GM21576 (cell line): ENCODE data around the gene ALG12.
"Not testable (repeated sequence)": the region's sequence is repeated elsewhere in the genome, so short reads cannot be mapped to it uniquely, and the experiment has no call there.

Experiments used
- ATAC-seq: cut with Tn5 transposase; IDR thresholded peaks from one replicate; pipeline ENCODE4 v1.9.1; 2021; ENCODE audit warnings: mild to moderate bottlenecking, moderate library complexity; ENCODE audit not compliant: unreplicated experiment

ALG12 gene

DNA sequence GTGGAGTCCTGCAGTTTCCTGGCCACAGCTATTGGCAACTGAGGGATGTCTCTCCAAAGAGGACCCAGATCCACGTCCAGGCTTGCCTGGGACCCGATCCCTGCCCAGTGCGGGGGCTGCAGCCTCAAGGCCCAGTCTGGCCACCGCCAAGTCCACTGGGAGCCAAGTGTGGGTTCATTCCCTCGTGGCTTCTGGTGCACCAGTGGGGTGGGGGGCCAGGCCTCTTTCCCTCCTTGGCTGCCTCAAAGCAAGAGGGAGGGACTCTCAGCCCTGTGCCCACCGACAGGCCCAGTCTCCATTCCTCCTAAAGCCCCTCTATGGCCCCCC, 29.0 kb upstream of the ALG12 start:
- ATAC-seq, result no peak

DNA sequence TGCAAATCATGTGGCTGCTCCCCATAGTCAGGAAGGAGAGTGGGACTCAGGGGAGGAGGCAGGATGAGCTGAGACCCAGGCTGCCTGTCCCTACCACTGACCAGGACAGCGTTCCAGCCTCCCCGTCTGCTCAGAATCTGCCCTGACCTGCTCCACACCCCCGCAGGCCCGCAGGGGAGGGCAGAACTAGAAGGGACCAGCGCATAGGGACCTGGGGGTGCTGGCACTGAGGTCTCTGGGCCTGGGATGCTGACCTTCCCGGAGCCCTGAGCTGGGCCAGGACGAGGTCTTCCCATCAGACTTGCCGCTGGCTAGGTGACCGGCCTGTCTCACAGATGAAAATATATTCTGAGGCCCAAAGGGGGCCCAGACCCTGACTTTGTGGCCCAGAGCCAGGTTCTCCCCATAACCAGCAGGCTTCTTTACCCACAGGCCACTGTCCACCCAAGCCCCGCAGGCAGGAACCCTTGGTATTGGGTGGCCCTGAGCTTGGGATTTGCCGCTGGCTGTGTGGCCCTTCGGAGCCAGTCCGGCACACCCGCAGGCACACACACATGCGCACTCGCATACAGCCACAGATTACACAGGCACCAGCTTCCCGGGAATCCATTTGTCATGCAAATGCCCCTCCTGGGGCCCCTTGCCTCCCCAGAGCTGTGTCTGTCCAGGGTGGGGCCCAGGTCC, 28.5 kb upstream of the ALG12 start:
- no peak for ATAC-seq

DNA sequence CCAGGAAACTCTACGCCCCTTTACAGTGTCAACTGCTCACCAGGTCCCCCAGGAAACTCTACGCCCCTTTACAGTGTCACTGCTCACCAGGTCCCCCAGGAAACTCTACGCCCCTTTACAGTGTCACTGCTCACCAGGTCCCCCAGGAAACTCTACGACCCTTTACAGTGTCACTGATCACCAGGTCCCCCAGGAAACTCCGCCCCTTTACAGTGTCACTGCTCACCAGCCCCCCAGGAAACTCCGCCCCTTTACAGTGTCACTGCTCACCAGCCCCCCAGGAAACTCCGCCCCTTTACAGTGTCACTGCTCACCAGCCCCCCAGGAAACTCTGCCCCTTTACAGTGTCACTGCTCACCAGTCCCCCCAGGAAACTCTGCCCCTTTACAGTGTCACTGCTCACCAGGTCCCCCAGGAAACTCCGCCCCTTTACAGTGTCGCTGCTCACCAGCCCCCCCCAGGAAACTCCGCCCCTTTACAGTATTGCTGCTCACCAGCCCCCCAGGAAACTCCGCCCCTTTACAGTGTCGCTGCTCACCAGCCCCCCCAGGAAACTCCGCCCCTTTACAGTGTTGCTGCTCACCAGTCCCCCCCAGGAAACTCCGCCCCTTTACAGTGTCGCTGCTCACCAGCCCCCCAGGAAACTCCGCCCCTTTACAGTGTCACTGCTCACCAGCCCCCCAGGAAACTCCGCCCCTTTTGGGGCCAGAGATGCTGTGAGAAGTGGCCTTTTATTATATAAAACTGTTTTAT, 27.0 kb upstream of the ALG12 start:
- ATAC-seq, result not testable (repeated sequence)

DNA sequence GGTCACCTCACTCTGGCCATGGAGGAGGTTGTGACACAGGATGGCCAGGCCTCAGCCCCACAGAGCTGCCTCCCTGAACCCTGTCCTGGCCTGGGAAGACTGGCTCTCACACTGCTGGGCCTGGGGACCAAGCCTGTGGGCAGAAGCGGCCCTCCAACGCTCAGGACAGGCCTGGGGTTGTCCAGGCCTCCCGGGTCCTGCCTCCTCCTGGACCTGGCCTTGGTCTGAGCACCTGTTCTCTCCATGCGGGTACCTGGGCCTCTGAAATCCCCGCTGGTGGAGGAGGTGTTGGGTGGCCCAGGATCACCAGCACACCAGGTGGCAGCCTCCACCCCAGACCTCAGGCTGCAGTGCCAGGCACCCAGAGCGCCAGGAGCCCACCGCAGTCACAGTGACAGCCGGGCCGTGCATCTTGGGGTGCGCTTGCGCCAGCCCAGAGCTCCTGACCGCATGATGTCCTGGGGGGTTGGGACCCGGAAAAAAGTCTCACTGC, 26.2 kb upstream of the ALG12 start:
- ATAC-seq, result no peak

DNA sequence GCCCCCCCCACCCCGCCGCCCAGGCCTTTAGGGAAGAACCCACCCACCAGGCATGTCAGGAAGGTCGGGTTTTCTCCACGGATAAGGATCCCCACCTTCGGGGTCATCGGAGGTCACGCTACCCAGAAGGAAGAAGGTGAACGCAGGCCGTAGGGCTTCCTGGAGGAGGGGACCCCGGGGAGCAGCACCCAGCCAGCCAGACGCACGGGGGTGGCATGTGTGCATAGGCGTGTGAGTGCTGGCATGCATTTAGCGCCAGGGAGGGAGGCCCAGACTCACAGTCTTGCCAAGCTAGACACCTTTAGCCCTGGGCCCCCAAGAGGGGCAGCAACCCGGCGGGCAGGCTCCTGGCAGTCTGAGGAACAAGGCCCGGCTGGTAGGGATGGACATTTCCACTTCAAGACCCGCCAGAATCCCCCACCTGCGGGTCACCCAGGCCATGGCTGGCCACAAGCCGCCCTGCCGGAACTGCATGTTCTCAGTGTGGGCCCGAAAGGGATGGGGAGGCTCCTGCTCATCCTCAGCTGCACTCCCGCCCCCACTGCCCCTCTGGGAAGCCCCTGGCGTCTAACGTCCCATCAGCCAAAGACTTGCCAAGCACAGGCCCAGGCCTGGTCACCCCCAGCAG, 25.6 kb upstream of the ALG12 start:
- no peak for ATAC-seq

DNA sequence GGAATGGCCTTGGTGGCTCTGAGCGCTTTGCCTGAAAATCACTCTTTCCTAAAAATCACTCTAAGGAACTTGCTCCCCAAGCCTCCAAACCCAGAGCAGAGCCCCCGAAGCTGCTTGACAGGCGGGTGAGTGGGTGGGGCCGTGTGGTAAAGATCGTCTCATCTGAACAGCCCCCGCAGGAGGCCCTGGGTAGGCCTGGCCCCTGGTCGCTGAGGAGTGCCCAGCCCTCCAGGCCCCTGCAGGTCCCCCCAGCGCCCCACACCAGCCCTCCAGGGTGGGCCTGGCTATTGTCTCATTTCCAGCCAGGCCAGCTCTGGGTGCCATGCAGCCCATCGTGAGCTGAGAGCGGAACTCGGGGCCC, 25.1 kb upstream of the ALG12 start:
- no peak for ATAC-seq

DNA sequence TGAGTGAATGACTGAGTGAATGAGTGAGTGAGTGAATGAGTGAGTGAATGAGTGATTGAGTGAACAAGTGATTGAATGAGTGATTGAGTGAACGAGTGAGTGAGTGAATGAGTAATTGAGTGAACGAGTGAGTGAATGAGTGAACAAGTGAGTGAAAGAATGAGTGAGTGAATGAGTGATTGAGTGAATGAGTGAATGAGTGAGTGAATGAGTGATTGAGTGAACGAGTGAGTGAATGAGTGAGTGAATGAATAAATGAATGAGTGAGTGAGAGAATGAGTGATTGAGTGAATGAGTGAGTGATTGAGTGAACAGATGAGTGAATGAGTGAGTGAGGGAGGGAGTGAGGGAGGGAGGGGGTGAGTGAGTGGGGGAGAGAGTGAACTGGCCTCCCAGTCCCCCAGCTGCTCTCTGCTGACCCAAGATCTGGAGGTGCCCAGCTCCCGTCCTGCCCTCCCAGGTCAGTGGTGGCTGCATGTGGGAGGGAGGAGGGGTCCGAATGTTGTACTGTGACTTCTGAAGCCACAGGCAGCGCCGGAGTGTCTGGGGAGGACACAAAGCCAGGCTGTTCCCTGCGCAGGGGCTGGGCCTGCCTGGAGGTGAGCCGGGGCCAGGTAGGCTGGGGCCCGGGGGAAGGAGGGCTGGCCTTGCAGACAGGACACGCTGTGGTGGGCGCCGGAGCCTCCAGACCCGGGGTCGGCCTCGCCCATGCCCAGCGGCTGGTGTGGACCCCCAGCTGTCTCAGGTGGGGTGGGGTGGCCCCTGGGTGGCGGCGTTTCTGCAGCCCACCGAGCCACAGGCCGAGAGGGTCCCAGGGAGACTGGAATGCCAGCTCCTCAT, 24.5 kb upstream of the ALG12 start:
- ATAC-seq, result no peak

DNA sequence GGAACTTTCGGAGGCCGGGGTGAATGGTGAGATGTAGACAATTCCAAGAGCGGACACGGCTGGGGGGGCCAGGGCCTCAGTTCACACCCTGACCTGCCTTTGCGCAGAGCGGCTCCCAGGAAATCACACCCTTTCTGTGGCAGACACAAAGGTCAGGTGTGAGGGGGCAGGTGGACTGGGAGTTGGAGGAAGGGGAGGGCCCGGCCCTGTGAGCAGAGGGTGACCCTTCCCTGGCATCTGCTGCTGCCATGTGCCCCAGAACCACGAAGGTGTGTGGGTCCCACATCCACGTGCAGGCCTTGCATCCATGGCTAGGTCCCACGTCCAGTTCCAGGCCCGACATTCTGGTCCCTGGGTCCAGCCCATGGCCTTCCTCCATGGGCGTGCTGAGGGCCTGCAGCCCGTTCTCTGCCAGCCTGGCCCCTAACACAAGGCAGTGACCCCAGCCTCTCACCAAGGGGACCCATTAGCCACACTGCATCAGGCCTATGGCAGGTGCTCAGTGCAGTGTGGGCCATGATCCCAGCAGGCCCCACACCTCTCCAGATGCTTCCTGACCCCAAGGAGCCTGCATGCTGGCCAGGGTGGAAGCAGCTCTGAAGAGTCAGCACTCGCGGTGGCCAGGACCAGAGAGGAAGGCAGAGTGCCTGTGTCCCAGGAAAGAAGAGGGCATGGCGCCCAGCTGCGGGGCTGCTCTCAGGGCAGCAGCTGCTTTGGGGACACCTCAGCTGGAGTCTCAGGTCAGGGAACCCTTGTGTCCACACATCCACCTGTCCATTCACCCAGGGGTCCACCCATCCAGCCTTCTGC, 23.5 kb upstream of the ALG12 start:
- ATAC-seq, result no peak

DNA sequence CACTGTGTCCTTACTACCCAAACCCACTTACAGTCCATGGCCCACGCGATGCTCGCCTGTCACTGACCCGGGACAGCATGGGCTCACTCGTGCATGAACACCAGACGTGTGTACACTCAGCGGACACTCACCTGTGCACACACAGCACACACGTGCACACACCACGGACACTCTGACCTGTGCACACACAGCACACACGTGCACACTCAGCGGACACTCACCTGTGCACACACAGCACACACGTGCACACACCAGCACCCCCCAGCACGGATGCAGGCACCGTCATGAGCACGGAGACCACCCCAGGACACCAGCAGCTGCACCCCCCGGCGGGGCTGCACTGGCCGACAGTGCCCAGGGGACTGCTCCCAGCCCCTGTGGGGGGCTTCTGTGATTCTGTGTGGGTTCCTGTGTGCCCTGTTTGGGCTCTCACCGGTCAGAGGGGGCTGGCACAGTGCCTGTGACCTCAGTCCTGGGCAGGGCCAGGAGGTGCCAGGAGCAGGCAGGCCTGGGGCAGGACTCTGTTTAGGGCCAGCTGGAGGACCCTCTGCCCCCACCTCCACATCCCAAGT, 20.4 kb upstream of the ALG12 start:
- no peak for ATAC-seq

DNA sequence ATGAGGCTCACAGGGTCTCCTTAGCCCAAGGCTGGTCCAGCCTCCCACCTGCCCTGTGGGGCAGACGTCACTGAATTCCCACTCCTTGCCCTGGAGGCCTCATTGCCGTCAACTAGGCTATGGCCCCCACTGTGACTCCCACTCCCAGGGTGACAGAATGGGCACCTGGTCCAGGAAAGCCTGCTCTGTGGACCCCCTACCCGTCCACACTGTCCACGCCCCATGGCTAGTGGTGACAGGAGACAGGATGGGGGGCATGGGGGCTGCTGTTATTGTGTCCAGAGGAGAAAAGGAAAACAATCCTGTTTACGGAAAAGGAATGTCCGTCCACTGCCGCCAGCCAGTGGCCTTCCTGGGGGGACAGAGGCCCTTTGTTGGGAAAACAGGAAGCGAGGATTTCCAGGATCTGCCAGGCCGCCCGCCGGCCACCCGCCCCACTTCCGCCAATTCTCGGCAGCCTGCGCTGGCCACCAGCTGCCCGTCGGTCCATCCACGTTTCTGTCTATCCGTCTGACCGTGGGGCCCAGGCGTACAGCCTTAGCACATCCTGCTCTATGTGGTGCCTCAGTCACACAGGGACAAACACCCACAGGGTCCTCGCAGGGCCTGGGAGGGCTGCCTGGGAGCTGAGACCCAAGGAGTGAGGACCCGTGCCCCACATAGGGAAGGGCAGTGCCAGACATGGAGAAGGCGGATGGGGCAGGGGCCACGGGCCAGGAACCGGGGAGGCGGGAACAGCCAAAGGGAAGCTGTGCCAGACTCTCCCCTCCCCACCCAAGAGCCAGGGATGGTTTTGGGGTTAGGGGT, 19.7 kb upstream of the ALG12 start:
- no peak for ATAC-seq

DNA sequence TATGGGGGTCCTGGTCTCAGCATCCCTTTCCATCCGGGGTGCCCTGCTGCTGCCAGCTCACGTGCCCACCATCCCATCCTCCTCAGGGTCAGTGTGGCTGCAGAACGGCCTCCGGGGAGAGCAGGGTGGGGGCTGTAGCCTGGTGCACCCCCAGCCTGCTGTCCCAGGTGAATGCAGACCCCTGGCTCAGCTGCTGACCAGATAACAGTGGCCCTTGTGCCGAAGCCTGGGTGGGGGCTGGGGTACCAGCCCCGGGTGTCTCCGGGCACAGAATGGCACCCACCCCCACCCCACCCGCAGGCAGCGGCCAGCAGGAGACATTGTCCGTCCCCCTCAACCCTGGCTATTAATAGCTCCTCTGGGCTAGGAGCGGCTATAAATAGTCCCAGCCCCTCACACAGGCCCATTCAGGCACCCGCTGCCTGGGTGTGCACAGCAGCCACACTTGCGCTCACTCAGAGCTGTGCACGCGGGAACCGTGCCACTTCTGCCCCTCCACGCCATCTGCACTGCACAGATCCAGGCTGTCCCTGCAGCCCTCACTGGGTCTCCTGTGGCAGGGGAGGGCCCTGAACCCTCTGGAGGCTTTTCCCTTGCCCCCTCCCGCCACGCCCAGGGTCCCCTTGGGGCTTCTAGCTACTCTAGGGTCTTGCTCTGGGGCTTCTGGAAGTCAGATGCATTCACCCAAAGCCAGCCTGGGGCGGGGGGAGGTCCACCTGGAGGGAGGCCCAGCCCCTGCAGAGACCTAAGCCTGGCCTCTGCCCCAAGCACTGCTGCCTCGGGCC, 18.9 kb upstream of the ALG12 start:
- no peak for ATAC-seq

DNA sequence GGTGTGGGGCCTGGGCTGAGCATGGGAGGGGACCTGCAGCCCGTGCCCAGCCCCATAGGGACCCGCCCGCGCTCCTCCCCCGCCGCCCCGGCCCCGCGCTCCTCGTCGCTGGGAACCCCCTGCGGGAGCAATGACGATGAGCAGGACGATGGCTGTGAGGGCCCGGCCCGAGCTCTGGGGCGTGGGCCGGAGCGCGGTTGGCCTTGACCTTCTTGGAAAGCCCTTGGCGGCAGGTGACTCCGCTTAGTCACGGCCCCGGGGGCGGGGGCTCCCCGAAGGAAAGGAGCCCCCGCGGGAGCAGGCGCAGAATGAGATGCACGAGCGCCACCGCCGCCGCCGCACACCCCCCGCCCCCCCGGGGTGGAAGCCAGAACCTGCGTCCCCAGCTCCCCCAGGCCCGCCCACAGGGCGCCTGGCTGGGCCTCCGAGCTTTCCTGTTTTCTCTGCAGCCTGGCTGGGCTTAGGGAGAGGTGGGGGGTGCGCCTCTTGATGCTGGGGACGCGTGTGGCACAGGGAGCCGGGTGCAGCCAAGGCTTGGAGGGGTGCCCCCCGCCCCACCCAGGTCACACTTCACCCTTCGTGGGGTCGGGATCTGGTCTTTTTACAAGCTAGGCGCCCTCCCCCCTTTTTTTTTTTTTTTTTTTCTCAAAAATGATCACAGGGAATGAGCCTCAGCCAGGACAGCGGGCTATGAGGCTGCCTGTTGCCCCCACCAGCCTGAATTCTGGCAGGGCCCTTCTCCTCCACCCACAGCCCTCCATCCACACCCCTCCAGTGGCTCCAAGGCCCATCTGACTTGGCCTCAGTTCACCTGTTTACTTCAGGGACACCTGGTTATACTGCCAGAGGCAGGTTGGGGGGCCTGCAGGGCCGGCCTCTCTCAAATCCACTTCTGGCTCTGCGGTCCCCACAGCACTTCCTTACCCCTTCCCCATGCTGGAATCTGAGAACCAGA, 18.1 kb upstream of the ALG12 start:
- peak; percentile 51 for ATAC-seq

DNA sequence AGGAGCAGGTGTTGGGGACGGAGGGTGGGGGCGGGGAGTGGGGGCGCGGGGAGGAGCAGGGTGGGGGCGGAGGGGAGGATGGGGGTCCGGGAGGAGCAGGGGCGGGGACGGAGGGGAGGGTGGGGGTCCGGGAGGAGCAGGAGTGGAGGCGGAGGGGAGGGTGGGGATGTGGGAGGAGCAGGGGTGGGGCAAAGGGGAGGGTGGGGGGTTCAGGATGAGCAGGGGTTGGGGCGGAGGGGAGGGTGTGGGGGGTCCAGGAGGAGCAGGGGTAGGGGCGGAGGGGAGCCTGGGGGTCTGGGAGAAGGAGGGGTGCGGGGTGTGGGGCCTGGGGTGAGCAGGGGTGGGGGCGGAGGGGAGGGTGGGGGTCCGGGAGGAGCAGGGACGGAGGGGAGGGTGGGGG, 17.3 kb upstream of the ALG12 start:
- ATAC-seq, result no peak

DNA sequence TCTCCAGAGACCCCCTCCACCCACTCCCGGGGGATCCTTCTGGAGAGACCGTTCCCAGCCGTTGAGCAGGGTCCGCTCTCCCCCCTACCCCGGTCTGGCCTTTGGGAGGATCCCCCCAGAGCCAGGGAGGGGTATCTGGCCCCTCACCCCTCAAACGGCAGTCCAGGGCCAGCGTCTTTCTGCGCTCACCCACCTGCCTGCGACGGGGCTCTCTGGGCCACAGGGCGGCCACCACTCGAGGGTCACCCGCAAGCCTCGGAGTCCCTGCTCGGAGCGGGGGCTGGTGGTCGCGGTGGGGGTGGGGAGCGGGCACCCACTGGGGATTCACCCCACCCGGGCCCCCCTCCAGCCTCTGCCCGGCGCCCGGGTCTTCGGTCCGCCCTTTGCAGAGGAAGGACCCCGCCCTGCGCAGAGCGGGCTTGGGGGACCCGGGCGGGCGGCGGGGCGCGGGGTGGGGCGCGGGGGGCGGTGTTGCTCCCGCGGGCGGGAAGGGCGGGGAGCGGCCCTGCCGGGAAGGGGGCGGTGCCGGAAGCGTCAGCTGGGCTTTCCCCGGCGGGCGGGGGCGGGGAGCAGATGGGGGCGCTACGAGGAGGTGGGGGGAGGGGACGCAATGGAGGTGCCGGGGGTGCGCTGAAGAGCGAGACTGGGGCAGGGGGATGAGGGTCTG, 16.8 kb upstream of the ALG12 start:
- no peak for ATAC-seq

DNA sequence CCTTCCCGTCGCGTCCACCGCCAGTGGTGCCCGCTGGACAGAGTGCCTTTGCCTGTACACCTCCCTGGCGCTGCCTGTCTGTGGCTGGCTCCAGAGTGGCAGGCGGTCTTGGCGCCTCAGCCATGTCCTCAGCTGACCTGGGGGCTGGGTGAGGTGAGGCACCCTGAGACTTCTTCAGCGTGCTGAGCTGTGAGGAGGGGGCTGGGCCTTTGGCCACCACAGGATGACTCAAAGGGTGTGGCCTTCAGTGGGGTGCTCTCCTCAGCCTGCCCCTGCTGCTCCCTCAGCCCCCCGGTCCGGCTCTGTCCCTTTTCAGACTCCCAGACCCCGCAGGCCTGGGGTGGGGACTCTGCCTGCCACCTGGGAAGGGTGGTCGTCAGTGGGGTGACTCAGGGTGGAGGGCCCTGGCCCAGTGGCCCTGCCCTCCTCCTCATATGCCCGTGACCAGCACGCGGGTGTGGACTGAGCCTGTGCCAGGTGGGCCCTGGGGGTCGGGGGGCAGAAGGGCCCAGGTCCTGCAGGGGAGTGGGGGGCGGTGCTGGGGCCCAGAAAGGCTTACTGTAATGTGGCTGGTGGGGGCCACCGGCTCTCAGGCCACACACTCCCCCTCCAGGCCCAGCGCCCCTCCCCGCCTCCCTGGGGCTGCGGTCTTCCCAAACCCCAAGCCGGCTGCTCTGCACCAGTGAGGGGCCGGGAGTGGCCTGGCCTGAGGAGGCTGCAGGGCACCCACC, 16.1 kb upstream of the ALG12 start:
- no peak for ATAC-seq
